ENCODE data around the gene PTPRT. TPM values are rescaled to one million over a fixed set of nuclear protein-coding genes. Genes with fewer than 3 reads are reported as not detected.

Gene PTPRT
- total RNA-seq, 1 donor from 2014 or later, result not detected

DNA sequence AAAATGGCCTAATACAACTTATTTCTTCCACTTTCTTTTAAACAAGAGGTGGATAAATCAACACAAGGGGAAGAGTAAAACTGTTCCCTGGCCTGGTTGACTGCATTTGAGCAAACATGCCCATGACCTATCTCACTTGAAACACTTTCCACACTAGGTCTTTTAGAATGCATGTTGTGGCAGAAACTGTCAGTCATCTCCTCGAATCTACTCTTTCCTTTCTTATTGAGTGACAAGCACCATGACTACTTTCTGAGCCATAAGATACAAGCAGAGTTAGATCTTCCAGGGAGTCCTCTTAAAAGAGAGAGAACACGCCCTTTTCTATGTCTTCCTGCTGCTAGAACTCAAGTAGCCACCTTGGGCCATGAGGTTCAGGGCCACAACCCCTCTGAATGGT lies 66.5 kb downstream of the PTPRT start:
- no peak for DNase-seq (ENCODE audit: low read depth)

- no peak for DNase-seq (ENCODE audit: low read depth)
Observed at GRCh38 chr20:43119720-43120119, 70.0 kb downstream of the PTPRT start.

DNA sequence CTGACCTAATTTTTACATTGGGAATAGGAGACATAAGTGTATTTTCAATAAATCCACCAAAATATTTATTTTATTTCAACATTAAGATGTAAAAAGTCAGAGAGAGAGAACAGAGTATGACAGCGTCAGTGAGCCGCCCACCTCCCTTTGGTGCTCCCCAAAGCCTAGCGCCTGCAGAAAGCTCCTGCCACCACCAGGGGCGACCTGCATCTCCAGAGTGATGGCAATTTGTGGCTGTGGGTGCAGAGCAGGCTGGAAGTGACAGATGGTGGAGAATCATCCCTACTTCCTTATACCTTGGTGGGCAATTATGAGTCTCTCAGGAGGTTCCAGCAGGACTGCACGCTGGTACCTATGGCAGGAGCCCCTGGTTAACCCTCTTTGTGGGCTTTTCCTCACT lies 87.3 kb downstream of the PTPRT start:
- DNase-seq (ENCODE audit: low read depth), result no peak

- no peak for DNase-seq (ENCODE audit: low read depth)
Observed at GRCh38 chr20:43096931-43097260, 92.8 kb downstream of the PTPRT start.

- DNase-seq (ENCODE audit: low read depth), result no peak
Observed at GRCh38 chr20:43096126-43096930, 93.4 kb downstream of the PTPRT start.

- DNase-seq (ENCODE audit: low read depth), result no peak
Observed at GRCh38 chr20:43095034-43095433, 94.7 kb downstream of the PTPRT start.

DNA sequence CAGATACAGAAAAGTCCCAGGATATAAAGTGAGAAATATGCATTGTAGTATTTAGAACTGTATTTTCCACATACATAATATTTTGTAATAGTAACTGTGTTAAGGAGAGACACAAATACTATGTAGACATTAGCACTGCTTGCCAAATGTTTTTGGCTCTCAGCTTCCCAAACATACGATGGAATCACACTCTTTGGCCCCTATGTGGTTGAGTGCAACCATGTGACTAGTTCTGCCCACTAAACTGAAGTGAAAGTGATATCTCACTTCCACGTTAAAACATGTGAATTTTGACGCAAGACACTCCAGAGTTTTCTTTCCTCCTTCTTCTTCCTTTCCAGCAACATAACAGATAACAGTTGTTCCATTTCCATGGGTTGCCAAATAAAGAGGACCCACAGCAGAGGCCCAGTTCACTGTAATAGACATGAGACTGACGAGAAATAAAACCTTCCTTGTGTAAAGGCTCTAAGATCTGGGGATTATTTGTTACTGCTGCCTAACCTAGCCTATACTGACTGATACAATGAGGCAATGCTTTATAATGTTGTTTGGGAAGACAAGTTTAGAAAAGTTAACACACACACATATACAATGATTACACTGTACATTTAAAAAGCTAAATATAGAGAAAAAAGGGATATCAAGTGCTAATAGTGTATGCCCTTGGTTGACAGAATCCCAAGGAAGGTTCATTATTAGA lies 97.2 kb downstream of the PTPRT start:
- no peak for DNase-seq (ENCODE audit: low read depth)

DNA sequence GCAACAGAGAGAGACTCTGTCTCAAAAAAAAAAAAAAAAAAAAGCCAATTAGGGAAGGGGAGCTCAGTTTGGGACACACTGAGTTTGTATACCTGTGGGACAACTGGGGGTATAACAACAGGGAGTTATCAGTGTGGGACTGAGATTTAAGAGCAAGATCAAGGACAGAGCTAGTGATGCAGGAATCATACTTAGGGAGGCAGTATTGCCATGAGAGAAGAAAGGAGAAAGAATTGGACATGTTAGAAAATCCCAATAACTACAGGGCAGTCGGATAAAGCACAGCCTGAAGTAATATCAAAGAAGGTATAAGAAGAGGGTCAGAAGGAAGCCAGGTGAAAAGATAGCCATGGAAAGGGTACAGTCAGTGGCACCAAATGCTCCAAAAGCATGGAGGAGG lies 121.2 kb downstream of the PTPRT start:
- DNase-seq (ENCODE audit: low read depth), result no peak

- no peak for DNase-seq (ENCODE audit: low read depth)
Observed at GRCh38 chr20:43066125-43066524, 123.6 kb downstream of the PTPRT start.

DNA sequence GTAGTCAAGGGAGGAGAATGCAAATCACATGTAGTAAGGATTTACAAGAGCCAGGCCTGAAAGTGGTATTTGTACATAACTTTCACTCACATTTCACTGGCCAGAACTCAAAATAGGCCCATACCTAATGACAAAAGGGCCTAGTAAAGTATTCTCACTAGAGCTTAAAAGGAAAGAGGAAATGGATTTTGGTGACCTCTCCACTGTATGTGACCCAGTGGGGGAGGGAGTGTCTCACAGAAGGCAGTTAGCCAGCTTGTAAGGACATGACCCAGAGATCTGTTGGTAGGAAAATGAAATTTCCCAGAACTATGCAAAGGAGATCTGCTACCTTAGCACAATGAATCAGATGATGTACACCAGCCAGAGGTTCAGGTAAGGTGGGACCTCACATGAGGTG lies 124.4 kb downstream of the PTPRT start:
- no peak for DNase-seq (ENCODE audit: low read depth)

- no peak for DNase-seq (ENCODE audit: low read depth)
Observed at GRCh38 chr20:43058077-43058476, 131.6 kb downstream of the PTPRT start.

DNA sequence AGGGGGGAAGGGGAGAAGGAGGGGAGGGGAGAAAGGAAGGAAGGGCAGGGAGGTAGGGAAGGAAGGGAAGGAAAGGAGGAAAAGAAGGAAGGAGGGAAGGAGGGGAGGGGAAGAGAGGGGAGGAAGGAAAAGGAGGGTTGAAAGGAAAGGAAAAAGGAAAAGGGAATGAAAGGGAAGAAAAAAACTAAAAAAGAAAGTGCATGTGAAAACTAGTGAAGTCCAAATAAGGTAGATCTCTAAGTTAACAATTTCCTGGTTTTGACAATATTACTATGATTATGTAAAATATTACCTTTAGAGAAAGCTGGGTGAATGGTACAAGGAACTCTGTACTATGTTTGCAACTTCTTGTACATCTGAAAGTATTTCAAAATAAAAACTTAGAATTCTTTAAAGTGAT lies 132.4 kb downstream of the PTPRT start:
- DNase-seq (ENCODE audit: low read depth), result no peak

- DNase-seq (ENCODE audit: low read depth), result no peak
Observed at GRCh38 chr20:43055181-43055884, 134.4 kb downstream of the PTPRT start.

GRCh38 chr20:43052532-43052931 lies 137.2 kb downstream of the PTPRT start:
- DNase-seq (ENCODE audit: low read depth), result no peak

DNA sequence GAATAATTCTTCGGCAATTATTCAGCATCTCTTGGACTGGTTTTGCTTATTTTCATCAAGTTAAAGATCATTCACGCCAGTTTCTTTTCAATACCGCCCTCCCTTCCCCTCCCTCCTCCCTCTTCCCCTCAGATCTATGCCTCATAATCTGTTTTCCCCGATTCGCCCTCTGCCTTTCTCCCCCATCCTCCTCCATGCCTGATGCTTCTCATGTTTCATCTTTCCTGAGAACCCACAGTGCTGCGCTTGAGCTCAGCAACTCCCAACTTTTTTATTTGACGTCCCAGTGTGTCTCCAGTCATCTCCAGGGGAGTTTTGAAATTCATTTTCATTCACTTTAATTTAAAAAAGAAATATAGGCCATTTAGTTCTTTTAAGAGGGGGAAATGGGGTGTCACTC lies 142.7 kb downstream of the PTPRT start:
- DNase-seq (ENCODE audit: low read depth), result no peak

GRCh38 chr20:43043887-43044286 lies 145.8 kb downstream of the PTPRT start:
- DNase-seq (ENCODE audit: low read depth), result no peak

DNA sequence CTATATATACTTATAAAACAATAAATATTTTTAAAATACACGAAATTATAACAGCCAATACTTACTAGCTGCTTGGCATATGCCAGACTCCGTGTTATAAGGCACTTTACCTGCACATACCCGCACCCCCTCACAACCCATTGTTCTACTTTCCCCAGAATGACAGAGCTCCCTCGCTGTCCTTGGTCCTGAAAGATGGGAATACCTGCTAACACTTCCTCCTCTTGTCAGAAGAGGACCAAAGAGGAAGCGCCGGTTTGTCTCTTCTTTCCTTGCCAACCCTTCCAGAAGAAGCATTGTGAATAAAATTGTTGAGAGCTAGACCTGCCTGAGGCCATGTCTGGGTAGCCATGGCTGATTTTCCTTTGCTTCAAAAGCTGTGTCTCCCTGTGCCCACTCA lies 149.3 kb downstream of the PTPRT start:
- DNase-seq (ENCODE audit: low read depth), result peak; percentile 1

- no peak for DNase-seq (ENCODE audit: low read depth)
Observed at GRCh38 chr20:43037605-43038309, 151.9 kb downstream of the PTPRT start.

GRCh38 chr20:43034981-43035724 lies 154.6 kb downstream of the PTPRT start:
- no peak for DNase-seq (ENCODE audit: low read depth)

- no peak for DNase-seq (ENCODE audit: low read depth)
Observed at GRCh38 chr20:43032459-43032858, 157.2 kb downstream of the PTPRT start.

GRCh38 chr20:43029176-43029575 lies 160.5 kb downstream of the PTPRT start:
- DNase-seq (ENCODE audit: low read depth), result no peak
